ENCODE results near the gene FDXR. TPM values are rescaled to one million over a fixed set of nuclear protein-coding genes. Genes with fewer than 3 reads are reported as not detected.
"Not testable (repeated sequence)": the region's sequence is repeated elsewhere in the genome, so short reads cannot be mapped to it uniquely, and the experiment has no call there.

FDXR gene
- total RNA-seq, 1 donor, result 1.3 TPM

DNA sequence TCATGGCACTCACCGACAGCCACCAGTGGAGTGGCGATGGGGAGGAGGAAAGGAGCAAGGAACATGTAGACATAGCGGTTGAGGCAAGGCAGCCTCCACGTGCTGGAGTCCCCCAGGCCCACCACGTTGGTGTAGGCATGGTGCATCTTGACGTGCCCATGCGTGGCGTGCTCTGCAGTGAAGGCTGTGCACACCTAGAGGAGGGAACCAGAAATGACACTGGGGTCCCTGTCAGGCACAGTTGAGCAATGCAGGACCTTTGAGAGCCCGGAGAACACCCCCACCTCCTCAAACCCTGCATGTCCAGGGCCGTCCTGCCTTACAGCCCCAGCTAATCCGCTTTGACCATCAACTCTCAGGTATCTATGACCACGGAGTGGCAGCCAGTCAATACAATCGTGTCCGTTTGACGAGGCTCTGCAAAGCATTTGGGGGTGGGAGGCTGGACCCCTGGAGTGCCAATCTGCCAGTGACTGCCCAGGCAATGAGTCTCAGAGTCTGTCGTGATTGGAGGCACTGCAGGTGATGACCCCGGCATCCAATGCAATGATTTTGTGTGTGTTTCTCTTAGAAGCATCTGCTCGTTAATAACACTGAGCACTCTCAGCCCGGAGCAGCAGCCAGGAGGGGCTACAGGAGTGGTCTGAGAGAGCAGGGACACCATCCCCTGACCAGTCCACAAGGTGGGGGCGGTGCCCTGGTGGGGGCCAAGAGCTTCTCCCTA is 9.9 kb upstream of the FDXR start:
- H3K9me3 ChIP-seq (ENCODE audit: low read depth, low read length), result no peaks in the 10 kb centered on the region
- no peak overlapping the region for H3K4me3 ChIP-seq (ENCODE audit: low read length)
- H3K27me3 ChIP-seq (ENCODE audit: insufficient read depth, low read length), result no peaks in the 10 kb centered on the region
- peaks cover 14% of the 10 kb centered on the region for H3K4me1 ChIP-seq (ENCODE audit: insufficient read depth, low read length)

DNA sequence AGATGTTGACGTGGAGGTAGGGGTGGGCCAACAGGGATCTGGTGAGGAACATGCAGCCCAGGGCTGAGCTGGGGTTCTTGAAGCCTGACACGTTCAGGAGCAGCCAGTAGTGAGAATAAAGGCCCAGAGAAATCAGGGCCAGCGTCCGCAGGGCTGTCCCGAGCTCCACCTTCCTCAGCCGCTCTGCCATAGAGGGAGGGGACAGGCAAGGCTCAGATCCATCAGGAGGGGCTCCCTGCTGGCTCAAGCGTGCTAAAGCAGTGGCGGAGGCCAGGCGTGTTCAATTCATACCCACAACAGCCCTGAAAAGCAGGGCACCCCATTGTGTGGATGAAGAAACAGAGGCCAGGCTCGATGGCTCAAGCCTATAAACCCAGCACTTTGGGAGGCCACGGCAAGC is 8.3 kb upstream of the FDXR start:
- no peak overlapping the region for H3K4me3 ChIP-seq (ENCODE audit: low read length)
- H3K4me1 ChIP-seq (ENCODE audit: insufficient read depth, low read length), result peaks cover 14% of the 10 kb centered on the region
- no peaks in the 10 kb centered on the region for H3K27me3 ChIP-seq (ENCODE audit: insufficient read depth, low read length)
- H3K9me3 ChIP-seq (ENCODE audit: low read depth, low read length), result no peaks in the 10 kb centered on the region

DNA sequence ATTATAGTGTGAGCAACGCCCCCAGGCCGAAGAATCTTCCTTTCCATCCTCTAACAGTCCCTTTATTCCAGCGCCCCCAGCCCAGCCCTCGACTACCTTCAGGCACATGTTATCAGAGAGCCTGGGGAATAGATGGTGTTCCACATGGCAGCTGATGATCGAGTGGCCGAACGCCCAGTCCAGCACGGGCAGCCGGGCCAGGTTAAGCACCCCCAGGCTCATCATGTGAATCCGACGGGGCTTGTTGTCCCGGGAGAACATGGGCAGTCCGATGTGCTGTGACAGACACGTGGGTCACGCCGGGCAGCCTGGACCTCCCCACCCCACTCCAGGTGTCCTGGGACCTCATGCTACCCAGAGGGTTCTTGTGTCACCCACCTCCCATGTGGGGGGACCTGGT is 6.5 kb upstream of the FDXR start:
- Histone ChIP-seq H3K4me1 (ENCODE audit: insufficient read depth, low read length) (peaks cover 14% of the 10 kb centered on the region), H3K4me3 (ENCODE audit: low read length) (no peak overlapping the region), H3K9me3 (ENCODE audit: low read depth, low read length) (no peaks in the 10 kb centered on the region), H3K27me3 (ENCODE audit: insufficient read depth, low read length) (no peaks in the 10 kb centered on the region)

DNA sequence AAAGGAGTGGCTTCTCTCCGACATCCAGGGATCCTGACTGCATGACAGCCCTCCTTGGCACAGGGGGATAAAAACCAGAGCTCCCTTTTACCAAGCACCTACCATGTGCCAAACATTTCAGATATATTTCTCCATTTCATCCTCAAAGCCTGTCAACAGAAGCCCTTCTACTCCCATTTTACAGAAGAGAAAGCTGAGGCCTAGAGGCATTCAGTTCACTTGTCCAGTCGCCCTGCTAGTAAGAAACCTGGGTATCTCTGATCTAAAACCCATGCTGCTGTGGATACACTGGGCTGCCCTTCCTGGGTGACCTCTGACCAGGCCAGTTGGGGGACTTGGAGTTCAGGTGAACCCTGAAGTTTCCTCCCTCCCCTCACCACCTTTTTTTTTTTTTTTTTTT is 5.9 kb upstream of the FDXR start:
- H3K9me3 ChIP-seq (ENCODE audit: low read depth, low read length), result no peaks in the 10 kb centered on the region
- peaks cover 17% of the 10 kb centered on the region for H3K4me1 ChIP-seq (ENCODE audit: insufficient read depth, low read length)
- H3K27me3 ChIP-seq (ENCODE audit: insufficient read depth, low read length), result no peaks in the 10 kb centered on the region
- H3K4me3 ChIP-seq (ENCODE audit: low read length), result no peak overlapping the region

DNA sequence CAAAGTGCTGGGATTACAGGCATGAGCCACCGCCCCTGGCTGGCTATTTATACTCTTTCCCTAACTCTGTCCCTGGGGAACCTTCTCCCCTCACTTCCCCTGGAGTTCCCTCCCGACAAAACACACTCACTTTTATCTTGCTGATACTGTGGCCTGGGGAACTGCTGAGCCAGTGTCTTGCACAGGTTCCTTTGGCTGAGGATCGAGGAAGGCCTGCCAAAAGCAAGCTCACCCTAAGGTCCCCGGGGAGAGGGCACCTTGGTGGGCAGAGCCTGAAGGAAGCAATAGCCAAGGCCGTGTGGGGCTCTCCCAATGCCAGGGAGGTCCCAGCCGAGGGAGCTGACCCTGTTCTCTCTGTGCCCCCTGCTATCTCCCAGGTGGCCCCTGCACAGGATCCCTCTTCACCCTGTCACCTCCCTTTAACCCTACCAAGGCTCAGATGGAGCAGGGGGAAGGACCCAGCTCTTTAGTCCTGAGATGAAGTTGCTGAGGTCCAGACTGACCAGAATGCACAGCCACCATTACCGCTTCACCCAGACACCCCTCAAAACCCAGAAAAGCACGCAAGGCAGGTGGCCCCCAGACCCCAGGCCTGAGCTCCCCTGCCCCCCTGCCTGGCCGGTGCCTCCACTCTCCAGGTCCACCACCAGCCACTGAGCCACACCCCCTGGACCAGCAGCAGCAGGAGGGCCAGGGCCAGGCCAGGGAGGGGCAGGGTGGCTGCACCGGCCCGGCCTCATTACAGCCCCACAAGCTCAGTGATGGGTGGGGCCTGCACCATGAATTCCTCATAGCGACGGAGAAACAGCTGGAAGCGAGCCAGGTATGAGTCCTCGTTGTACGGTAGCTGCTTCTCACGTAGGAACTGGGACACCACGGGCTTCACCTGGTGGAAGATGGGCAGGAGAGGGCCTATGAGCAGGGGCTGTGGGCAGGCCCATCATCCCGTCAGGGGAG is 5.1 kb upstream of the FDXR start:
- no peaks in the 10 kb centered on the region for H3K9me3 ChIP-seq (ENCODE audit: low read depth, low read length)
- no peaks in the 10 kb centered on the region for H3K27me3 ChIP-seq (ENCODE audit: insufficient read depth, low read length)
- H3K4me3 ChIP-seq (ENCODE audit: low read length), result no peak overlapping the region
- peaks cover 10% of the 10 kb centered on the region for H3K4me1 ChIP-seq (ENCODE audit: insufficient read depth, low read length)

DNA sequence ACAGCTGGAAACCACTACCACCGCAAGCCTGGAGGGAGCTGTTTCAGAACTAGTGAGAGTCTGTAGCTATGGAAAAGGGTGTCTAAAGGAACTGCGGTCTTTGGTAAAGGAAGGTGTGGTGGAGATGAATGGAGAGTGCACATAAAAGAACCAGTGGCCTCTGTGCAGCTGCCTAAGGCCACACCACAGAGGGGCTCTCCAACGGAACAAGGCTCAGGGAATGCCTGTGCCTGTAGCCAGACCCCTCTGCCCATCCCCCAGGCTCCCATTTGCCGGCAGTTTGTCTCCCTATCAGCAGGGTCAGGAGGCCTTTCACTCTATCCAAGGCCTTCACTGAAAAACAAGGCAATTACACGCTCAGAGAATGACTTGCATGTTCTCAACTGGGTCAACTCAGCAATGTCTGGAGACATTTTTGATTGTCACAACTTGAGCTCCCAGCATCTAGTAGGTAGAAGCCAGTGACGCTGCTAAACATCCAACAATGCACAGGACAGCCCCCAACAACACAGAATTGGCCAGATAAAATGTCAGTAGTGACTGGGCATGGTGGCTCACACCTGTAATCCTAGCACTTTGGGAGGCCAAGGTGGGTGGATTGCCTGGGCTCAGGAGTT is 3.3 kb upstream of the FDXR start:
- H3K9me3 ChIP-seq (ENCODE audit: low read depth, low read length), result no peaks in the 10 kb centered on the region
- H3K4me3 ChIP-seq (ENCODE audit: low read length), result no peak overlapping the region
- peaks cover 16% of the 10 kb centered on the region for H3K4me1 ChIP-seq (ENCODE audit: insufficient read depth, low read length)
- no peaks in the 10 kb centered on the region for H3K27me3 ChIP-seq (ENCODE audit: insufficient read depth, low read length)

DNA sequence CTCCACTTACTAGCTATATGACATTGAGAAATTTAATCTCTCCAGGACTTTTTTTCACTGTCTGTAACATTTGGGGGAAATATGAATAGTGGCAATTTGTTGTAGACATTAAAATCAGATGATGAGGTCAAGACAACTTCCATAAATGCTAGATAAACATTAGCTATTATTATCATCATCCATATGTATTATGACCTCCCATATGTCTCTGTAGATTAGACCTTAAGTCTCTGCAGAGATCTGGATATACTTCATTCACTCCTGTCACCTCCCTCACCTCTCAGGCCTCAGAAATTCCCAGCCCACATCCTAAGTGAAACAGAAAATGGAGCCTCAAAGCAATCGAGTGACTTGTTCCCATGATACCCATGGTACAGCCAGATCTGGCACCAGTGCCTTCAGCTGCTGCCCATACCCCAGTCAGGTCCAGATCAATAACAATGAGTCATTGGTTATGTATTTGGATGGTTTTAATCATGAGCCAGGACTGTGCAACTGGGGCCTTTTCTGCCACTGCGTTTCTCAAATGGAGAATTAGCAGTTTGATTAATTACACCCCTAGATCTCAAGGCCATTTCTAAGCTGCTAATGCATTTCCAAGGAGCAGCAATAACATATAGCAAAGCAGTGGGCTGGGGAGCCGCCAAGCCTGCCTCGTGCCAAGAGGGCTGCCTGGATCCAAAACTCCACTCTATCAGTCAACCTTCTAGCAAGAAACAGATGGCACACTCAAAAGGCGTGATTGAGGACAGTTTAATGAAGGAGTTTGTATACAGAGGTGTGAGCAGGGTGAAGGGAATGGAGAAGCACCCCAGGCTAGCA is 2.6 kb upstream of the FDXR start:
- Histone ChIP-seq H3K27me3 (ENCODE audit: insufficient read depth, low read length) (no peaks in the 10 kb centered on the region), H3K4me1 (ENCODE audit: insufficient read depth, low read length) (peaks cover 16% of the 10 kb centered on the region), H3K9me3 (ENCODE audit: low read depth, low read length) (no peaks in the 10 kb centered on the region), H3K4me3 (ENCODE audit: low read length) (no peak overlapping the region)

DNA sequence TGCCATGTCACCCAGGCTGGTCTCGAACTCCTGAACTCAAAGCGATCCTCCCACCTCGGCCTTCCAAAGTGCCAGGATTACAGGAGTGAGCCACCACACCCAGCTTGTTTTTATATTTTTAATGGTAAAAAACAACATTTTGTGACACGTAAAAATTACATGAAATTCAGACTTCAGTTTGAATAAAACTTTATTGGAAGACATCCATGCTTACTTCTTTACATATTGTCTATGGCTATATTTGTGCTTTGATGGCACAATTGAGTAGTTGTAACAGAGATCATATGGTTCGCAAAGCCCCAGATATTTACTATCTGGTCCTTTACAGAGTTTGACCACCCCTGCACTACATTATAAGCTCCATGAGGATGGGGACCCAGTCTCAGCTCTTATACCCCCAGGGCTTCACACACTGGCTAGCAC is 1.8 kb upstream of the FDXR start:
- H3K27me3 ChIP-seq (ENCODE audit: insufficient read depth, low read length), result no peaks in the 10 kb centered on the region
- H3K4me1 ChIP-seq (ENCODE audit: insufficient read depth, low read length), result peaks cover 16% of the 10 kb centered on the region
- no peak overlapping the region for H3K4me3 ChIP-seq (ENCODE audit: low read length)
- H3K9me3 ChIP-seq (ENCODE audit: low read depth, low read length), result no peaks in the 10 kb centered on the region

DNA sequence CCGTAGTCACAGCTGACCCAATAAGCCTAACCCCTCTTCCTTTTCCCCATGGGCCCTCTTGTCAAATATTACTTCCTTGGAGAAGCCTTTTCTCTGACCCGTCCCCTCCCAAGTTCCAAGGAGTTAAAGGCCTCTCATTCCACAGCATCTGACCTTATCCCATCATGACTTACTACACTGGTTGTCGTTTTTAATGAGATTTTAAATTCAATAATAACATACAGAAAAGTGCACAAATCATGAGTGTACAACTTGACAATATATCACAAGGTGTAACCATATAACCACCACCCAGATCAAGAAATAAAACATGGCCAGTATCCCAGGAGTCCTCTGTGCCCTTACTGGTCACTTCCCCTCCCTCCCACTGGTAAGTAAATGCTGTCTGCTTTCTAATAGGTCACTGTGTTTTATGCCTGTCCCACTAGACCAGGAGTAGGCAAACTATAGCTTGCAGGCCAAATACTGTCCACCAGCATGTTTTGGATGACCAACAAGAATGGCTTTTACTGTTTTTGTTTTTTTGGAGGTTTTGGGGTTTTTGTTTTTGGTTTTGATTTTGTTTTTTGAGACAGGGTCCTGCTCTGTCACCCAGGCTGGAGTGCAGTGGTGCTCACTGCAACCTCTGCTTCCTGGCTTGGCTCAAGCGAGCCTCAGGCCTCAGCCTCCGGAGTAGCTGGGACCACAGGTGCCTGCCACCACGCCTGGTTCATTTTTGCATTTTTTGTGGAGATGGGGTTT is 1.2 kb upstream of the FDXR start:
- Histone ChIP-seq H3K4me3 (ENCODE audit: low read length) (peak overlapping the region; percentile 81), H3K27me3 (ENCODE audit: insufficient read depth, low read length) (no peaks in the 10 kb centered on the region), H3K4me1 (ENCODE audit: insufficient read depth, low read length) (peaks cover 16% of the 10 kb centered on the region), H3K9me3 (ENCODE audit: low read depth, low read length) (no peaks in the 10 kb centered on the region)

DNA sequence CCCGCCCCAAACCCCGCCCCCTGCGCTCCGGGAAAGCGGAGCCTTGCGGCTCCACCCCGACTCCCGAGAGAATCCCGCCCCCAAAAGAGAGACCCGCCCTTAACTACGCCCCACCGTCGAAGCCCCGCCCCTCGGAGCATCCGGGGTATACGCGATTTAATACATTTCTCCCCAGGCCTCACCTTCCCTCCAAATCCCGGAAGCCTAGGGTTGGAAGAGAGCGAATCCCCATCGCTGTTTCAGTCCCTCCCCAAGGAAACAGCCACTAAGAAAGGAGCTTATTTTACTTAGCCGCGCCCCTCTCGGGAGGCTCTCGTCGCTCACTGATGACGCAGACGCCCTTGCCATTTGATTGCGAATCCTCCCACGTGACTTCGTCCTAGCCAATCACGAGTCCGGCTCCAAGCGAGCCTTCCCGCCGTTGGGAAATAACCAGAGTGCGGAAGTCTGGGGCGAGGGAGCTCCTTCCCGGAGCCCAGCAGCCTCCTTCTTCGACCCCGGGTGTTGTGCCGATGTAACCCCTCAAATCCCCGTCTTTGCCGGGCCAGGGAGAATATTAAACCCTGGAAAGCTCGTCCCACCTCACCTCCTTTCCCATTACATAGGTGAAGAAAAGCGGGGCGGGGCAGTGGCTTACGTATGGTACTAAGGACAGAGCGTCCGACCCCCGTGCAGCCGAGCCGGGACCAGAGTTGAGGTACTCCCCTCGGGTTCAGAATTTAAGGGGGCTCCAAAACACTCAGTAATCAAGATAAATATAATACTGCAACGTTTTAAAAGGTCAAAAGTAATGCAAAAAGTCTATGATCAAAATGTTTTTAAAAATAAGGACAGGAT is 461 bp upstream of the FDXR start:
- H3K4me3 ChIP-seq (ENCODE audit: low read length), result peak overlapping the region; percentile 81
- H3K9me3 ChIP-seq (ENCODE audit: low read depth, low read length), result no peaks in the 10 kb centered on the region
- no peaks in the 10 kb centered on the region for H3K27me3 ChIP-seq (ENCODE audit: insufficient read depth, low read length)
- H3K4me1 ChIP-seq (ENCODE audit: insufficient read depth, low read length), result peaks cover 16% of the 10 kb centered on the region

DNA sequence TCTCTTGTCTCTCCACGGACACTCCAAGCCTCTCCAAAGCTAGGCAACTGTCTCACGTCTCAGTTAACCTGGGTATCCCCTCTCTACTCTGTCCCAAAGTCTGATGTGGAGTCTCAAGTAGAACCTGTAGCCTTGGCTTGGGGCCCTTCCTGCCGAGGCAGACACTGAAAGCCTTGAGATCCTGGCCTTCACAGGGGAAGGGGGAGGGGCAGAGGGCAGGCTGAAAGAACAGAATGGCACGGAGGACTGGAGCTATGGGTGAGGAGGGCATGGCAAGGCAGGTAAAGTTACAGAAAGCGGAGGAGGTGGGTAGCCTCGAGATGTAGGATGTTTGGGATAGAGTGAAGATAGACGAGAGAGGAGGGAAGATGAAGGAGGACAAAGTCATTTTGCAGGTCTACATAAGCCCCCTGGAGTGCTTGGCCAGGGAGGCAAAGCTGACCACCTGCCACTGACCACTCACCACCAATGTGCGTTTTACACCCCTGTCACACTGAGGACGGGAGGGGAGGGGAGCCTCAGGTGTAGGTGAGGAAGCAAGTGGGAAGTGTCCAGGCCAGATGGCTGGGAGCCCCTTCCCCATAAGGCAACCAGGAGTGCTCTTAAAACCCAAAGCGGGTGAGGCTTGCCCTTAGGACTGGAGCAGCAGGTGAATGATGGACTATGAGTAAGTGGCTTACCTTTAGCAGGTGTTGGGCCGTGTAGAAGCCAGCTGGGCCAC is 1.3 kb downstream of the FDXR start:
- Histone ChIP-seq H3K4me3 (ENCODE audit: low read length) (no peak overlapping the region), H3K27me3 (ENCODE audit: insufficient read depth, low read length) (no peaks in the 10 kb centered on the region), H3K4me1 (ENCODE audit: insufficient read depth, low read length) (peaks cover 16% of the 10 kb centered on the region), H3K9me3 (ENCODE audit: low read depth, low read length) (no peaks in the 10 kb centered on the region)

DNA sequence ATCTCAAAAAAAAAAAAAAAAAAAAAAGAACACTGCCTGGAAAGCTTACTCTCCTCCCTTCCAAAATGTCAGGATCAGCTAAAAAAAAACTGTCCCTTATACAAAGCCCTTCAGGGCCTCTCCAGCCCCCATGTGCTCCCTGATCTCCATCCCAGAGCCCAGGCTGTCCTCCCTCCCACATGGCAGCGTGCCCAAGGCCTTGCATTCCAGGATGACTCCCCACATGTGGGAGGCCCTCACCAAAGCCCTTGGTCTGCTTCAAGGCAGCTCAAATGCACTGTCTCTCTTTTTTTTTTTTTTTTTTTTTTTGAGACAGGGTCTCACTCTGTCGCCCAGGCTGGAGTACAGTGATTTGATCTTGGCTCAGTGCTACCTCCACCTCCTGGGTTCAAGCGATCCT is 2.3 kb downstream of the FDXR start:
- H3K9me3 ChIP-seq (ENCODE audit: low read depth, low read length), result no peaks in the 10 kb centered on the region
- peaks cover 16% of the 10 kb centered on the region for H3K4me1 ChIP-seq (ENCODE audit: insufficient read depth, low read length)
- H3K4me3 ChIP-seq (ENCODE audit: low read length), result no peak overlapping the region
- H3K27me3 ChIP-seq (ENCODE audit: insufficient read depth, low read length), result no peaks in the 10 kb centered on the region

DNA sequence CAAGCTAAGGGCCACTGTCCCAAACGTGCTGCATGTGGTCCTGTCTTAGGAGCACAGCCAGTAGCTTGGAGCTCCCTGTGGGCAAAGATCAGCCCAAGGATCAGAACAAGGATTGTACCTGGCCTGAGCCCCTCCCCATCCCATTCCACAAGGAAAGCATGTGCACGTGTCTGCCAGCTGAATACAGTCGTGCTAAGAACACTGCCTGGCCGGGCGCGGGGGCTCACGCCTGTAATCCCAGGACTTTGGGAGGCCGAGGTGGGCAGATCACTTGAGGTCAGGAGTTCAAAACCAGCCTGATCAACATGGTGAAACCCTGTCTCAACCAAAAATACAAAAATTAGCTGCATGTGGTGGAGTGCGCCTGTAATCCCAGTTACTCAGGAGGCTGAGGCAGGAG is 2.8 kb downstream of the FDXR start:
- H3K4me3 ChIP-seq (ENCODE audit: low read length); H3K27me3 ChIP-seq (ENCODE audit: insufficient read depth, low read length); H3K9me3 ChIP-seq (ENCODE audit: low read depth, low read length): not testable (repeated sequence)
- peaks cover 16% of the 10 kb centered on the region for H3K4me1 ChIP-seq (ENCODE audit: insufficient read depth, low read length)

All from mononuclear cell (primary cell).